Mucosa of rectum (tissue), 2 donors: ENCODE measurements around the gene ARID5B.
"Not testable (repeated sequence)": the region's sequence is repeated elsewhere in the genome, so short reads cannot be mapped to it uniquely, and the experiment has no call there.

Experiments
- H3K27ac ChIP-seq, 2 donors: one replicate each; pipeline ENCODE4 v1.7.0; 2013; ENCODE audit warnings: inconsistent platforms in 2 of 2, low read depth in 2 of 2, low read length in 2 of 2
- H3K27me3 ChIP-seq, 2 donors: one replicate each; pipeline ENCODE4 v1.7.0; 2013; ENCODE audit warnings: low read length in 2 of 2; ENCODE audit not compliant: control insufficient read depth in 2 of 2, insufficient read depth in 2 of 2
- H3K36me3 ChIP-seq, 2 donors: one replicate each; pipeline ENCODE4 v1.7.0; 2013; ENCODE audit warnings: low read length in 2 of 2; ENCODE audit not compliant: control insufficient read depth in 2 of 2, insufficient read depth in 2 of 2
- H3K4me1 ChIP-seq, 2 donors: one replicate each; pipeline ENCODE4 v1.7.0; 2013; ENCODE audit warnings: low read length in 2 of 2, mild to moderate bottlenecking in 1 of 2; ENCODE audit not compliant: control insufficient read depth in 2 of 2, insufficient read depth in 2 of 2
- H3K4me3 ChIP-seq, 2 donors: one replicate each; pipeline ENCODE4 v1.7.0; 2013; ENCODE audit warnings: low read length in 2 of 2
- H3K9ac ChIP-seq, 2 donors: one replicate each; pipeline ENCODE4 v1.7.0; 2013; ENCODE audit warnings: low read length in 2 of 2, low read depth in 1 of 2, mild to moderate bottlenecking in 1 of 2
- H3K9me3 ChIP-seq, 2 donors: one replicate each; pipeline ENCODE4 v1.7.0; 2013; ENCODE audit warnings: low read length in 2 of 2; ENCODE audit not compliant: control insufficient read depth in 2 of 2
- donor health status: healthy.
- donor health status: Normal muscosa, but diverticular disease.

Gene ARID5B

DNA sequence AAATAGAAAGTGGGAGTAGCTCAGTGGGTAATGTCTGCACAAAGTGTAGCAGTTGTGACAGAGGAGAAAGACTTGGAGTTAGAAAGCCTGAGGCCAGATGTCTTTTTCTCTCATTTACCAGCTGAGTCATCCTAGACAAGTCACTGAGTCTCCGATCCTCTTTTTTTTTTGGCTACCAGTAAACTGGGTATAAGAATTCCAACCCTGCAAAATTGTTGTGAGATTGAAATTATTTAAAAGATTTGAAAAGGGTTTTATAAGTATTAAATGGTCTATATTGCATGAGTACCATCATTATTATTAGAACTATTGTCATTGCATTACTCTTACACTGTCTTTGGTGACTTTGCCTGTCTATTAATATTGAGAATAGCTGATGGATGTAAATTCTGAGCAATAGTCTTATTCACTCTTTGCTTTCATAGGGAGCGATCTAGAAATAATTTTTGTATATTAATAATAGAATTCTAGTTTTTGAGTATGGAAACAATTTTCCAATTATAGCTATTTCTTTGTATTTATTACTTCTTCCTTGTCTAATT lies 74.0 kb downstream of the ARID5B start:
- Histone ChIP-seq H3K4me1 (peaks cover 6 to 9% of the 10 kb centered on the region in 2 donors), H3K4me3 (no peak overlapping the region)

DNA sequence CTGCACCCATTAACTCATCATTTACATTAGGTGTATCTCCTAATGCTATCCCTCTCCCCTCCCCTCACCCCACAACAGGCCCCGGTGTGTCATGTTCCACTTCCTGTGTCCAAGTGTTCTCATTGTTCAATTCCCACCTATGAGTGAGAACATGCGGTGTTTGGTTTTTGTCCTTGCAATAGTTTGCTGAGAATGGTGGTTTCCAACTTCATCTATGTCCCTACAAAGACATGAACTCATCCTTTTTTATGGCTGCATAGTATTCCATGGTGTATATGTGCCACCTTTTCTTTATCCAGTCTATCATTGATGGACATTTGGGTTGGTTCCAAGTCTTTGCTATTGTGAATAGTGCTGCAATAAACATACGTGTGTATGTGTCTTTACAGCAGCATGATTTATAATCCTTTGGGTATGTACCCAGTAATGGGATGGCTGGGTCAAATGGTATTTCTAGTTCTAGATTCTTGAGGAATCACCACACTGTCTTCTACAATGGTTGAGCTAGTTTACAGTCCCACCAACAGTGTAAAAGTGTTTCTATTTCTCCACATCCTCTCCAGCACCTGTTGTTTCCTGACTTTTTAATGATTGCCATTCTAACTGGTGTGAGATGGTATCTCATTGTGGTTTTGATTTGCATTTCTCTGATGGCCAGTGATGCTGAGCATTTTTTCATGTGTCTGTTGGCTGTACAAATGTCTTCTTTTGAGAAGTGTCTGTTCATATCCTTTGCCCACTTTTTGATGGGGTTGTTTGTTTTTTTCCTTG lies 75.6 kb downstream of the ARID5B start:
- not testable (repeated sequence) for H3K27ac ChIP-seq, H3K36me3 ChIP-seq, H3K9me3 ChIP-seq, H3K4me3 ChIP-seq, H3K9ac ChIP-seq, H3K27me3 ChIP-seq
- peaks cover 4 to 14% of the 10 kb centered on the region in 2 donors for H3K4me1 ChIP-seq

More for the DNA sequence above, 74.0 kb downstream of the ARID5B start:
- Histone ChIP-seq H3K9me3 (no peaks in the 10 kb centered on the region), H3K27me3 (no peaks in the 10 kb centered on the region), H3K36me3 (no peaks in the 10 kb centered on the region), H3K9ac (no peak overlapping the region), H3K27ac (no peak overlapping the region)

DNA sequence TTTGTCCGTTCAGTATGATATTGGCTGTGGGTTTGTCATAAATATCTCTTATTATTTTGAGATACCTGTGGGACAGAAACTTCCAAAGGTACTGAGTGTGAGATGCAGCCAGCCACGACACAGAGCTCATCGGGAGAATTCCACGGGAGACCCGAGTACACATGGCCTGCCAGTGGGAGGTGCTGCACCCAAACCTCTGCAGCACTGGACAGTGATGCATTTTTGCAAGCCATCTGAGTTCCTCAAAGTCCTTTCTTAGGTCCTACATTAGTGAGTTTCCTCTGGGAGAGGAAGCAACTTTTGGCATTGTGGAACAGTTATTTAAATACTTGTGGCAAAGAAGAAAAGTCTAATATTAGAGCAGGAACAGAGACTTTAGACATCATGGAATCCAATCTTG lies 77.5 kb downstream of the ARID5B start:
- Histone ChIP-seq H3K36me3 (no peaks in the 10 kb centered on the region), H3K27ac (no peak overlapping the region), H3K9ac (no peak overlapping the region), H3K9me3 (no peaks in the 10 kb centered on the region), H3K4me3 (no peak overlapping the region), H3K4me1 (peaks cover 4 to 14% of the 10 kb centered on the region in 2 donors), H3K27me3 (no peaks in the 10 kb centered on the region)

DNA sequence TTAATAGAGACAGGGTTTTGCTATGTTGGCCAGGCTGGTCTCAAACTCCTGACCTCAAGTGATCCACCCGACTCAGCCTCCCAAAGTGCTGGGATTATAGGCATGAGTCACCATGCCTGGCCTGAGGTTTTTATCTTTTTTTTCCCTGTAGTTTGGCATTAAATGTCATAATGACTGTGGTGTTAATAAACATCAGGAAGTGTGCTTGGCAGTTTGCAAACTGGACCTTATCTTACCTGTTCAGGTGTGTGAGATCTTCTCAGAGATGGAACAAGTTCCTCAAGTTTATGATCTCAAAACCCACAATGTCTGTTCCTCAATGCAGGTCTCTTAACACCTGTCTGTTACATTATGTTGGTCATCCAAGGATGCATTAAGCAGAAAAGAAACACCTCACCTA lies 80.0 kb downstream of the ARID5B start:
- no peaks in the 10 kb centered on the region for H3K36me3 ChIP-seq
- no peaks in the 10 kb centered on the region for H3K27me3 ChIP-seq
- peak overlapping the region in 1 of 2 donors; percentile 17 for H3K27ac ChIP-seq
- no peak overlapping the region for H3K4me3 ChIP-seq
- H3K9ac ChIP-seq: no peak overlapping the region
- peaks cover 0 to 11% of the 10 kb centered on the region in 2 donors for H3K4me1 ChIP-seq
- H3K9me3 ChIP-seq: no peaks in the 10 kb centered on the region

DNA sequence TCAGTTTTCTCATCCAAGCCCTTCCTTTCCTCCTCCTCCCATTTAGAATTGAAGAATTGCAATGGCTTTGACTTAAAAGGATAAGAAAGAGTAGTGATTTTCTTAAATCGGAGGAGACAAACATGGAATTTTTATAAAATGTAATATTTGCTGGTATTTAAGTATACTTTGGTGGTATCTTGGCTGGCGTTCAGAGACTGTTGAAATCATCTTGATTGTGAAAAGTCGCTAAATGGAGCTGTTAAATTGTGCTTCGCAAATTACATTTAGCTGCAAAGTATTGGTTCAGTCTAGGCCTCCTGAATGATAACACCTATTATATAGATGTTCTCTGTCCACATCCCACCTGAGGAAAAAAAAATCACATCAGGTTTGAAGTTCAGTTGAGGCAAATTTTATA lies 81.8 kb downstream of the ARID5B start:
- Histone ChIP-seq H3K27me3 (no peaks in the 10 kb centered on the region), H3K36me3 (no peaks in the 10 kb centered on the region), H3K9me3 (no peaks in the 10 kb centered on the region), H3K4me1 (peaks cover 8 to 18% of the 10 kb centered on the region in 2 donors), H3K4me3 (no peak overlapping the region), H3K9ac (no peak overlapping the region), H3K27ac (no peak overlapping the region)

DNA sequence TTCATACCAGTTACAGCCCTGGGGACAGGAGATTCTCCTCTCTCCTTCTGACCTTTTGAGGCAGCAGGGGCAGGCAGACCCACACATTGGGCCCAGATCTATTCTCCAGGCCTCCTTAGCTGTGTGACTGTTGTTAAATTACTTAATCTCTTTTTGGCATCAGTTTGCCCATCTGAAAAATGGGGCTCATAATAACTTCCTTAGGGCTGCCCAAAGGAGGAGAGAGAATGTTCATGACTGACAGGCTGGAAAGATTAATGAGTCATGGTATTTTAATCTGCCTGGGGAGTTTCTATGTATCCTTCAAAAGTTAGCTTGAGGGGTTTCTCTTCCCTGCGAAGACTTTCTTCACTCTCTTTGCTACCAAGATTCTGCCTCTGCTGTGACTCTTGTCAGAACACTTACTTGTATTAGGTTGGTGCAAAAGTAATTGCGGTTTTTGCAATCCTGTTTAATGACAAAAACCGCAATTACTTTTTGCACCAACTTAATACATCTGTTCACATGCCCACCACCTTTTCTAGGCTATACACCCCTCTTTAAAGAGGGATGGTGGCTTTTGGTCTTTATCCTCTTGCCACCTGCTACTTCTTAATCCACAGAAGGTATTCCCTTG lies 83.4 kb downstream of the ARID5B start:
- no peaks in the 10 kb centered on the region for H3K36me3 ChIP-seq

DNA sequence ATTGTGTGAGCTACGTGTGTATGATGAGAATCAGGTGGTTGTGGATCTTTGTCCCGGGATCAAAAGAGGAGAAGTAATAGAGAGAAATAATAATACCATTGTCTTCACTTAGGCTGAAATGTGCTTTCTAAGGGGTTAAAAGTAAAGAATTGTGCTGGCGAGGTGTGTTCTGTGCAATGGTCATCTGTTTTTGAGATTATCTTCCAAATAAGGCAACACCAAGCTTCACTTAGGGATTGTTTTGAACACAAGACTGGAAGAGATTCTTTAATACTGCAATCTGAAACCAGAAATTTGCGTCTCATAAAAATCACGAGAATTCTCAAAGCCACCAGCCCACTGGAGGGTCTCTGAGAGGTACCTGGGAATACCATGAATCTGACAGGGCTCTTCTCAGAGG lies 84.2 kb downstream of the ARID5B start:
- Histone ChIP-seq H3K4me1 (peaks cover 11 to 15% of the 10 kb centered on the region in 2 donors), H3K27me3 (no peaks in the 10 kb centered on the region), H3K27ac (no peak overlapping the region), H3K4me3 (no peak overlapping the region), H3K9me3 (no peaks in the 10 kb centered on the region), H3K36me3 (no peaks in the 10 kb centered on the region), H3K9ac (no peak overlapping the region)

More for the DNA sequence above, 83.4 kb downstream of the ARID5B start:
- Histone ChIP-seq H3K27me3 (no peaks in the 10 kb centered on the region), H3K9ac (no peak overlapping the region), H3K27ac (no peak overlapping the region), H3K4me3 (no peak overlapping the region), H3K4me1 (peaks cover 11 to 21% of the 10 kb centered on the region in 2 donors), H3K9me3 (no peaks in the 10 kb centered on the region)

DNA sequence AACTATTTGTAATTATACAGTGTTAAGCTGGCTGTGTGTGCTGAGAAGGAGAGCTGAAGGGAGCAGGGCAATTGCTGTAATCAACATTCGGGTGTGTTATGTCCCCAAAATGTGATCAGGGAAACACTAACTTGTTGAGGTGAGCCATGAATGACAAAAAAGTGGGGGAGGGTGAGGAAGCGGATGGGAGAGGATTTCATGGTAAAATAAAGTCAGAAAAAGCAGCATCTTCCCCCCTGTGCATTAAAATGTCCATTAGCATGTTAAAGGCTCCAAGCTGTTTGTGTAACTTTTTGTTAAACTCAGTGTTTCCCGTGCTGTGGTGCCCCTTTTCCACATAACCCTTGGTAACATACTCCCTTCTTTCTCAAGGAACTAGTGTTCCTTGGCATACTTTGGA lies 84.9 kb downstream of the ARID5B start:
- Histone ChIP-seq H3K9me3 (no peaks in the 10 kb centered on the region), H3K4me3 (no peak overlapping the region), H3K9ac (no peak overlapping the region), H3K36me3 (no peaks in the 10 kb centered on the region), H3K27me3 (no peaks in the 10 kb centered on the region), H3K4me1 (peaks cover 10 to 11% of the 10 kb centered on the region in 2 donors), H3K27ac (no peak overlapping the region)

DNA sequence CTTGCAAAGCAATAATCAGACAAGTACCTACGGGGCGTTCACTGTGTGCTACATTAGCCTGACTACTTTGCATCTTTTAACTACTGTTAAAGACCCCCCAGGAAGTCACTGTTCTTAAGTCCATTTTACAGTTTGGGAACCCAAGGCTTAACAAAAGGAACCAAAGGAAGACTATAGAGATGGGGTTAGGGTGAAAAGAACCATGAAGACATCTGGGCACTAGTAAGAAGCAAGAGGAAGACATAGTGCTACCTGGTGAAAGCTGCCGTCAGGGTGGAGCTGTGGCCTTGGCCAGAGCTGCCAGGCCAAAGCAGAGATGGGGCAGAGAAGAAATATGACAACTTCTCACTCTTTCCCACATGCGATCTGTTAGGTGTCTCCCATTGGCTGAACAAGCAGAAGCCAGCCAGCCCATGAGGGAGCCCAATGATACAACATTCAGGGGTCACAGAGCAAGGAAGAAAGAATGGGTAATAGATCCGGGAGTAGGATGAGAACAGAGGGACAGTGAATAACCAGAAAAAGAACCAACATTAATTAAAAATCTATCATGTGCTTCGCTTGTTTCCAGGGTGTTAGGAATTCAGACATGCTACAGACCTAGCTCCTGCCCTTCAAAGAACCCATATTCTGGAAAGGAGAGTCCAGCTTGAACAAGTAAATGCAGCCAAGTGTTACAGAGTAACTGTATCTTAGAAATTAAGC lies 85.4 kb downstream of the ARID5B start:
- peaks cover 10 to 13% of the 10 kb centered on the region in 2 donors for H3K4me1 ChIP-seq
- no peaks in the 10 kb centered on the region for H3K9me3 ChIP-seq
- H3K9ac ChIP-seq: no peak overlapping the region
- H3K27ac ChIP-seq: peak overlapping the region; percentile 59 to 61
- H3K4me3 ChIP-seq: no peak overlapping the region
- H3K27me3 ChIP-seq: no peaks in the 10 kb centered on the region
- H3K36me3 ChIP-seq: no peaks in the 10 kb centered on the region

DNA sequence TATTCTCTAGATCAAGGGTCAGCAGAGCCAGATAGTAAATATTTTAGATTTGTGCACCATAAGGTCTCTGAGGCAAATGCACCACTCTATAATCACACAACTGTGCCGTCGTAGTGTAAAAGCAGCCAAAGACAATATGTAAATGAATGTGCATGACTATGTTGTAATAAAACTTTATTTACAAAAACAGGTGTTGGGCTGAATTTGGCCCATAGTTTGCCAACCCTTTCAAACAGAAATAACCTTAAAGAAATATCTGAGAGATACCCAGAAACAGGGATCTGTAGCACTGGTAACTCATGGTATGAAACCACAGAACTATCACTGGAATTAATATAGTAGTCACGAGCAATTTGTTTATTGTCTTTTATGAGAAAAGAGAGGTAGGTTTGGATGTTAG lies 86.0 kb downstream of the ARID5B start:
- peak overlapping the region in 1 of 2 donors; percentile 26 for H3K4me3 ChIP-seq
- no peak overlapping the region for H3K9ac ChIP-seq
- peaks cover 14 to 19% of the 10 kb centered on the region in 2 donors for H3K4me1 ChIP-seq

More for the DNA sequence above, 86.0 kb downstream of the ARID5B start:
- H3K9me3 ChIP-seq: no peaks in the 10 kb centered on the region
- no peaks in the 10 kb centered on the region for H3K36me3 ChIP-seq
- no peaks in the 10 kb centered on the region for H3K27me3 ChIP-seq
- H3K27ac ChIP-seq: peak overlapping the region; percentile 59 to 61
